ENCODE data around the gene GDF2.

GDF2 gene

DNA sequence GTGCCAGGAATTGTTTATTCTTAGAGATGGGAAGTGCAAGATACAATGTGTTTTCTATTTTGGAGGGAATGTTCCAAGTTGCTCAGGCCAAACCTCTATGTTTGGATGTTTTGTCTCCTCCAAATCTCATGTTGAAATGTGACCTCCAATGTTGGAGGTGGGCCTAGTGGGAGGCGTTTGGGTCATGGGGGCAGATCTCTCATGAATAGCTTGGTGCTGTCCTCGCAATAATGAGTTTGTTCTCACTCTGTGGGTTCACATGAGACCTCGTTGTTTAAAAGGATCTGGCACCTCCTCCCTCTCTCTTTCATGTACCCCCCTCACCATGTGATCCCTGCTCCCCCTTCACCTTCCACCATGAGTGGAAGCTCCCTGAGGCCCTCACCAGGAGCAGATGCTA is 30.6 kb upstream of the GDF2 start:
- no peak for DNase-seq (ENCODE audit: low read depth in 2 of 2)

DNA sequence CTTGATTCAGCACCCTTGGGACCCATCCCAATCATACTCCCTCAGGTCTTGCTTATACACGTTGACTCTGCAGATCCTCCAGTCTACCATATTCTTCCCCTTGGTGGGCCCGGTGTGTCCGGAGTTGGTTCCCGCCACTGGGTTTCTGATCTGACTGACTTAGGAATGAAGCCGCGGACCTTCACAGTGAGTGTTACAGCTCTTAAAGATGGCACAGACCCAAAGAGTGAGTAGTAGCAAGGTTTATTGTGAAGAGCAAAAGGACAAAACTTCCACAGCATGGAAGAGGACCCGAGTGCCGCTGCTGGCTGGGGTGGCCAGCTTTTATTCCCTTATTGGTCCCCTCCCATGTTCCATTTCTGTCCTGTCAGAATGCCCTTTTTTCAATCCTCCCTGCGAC is 28.2 kb upstream of the GDF2 start:
- DNase-seq (ENCODE audit: low read depth in 2 of 2) = no peak

DNA sequence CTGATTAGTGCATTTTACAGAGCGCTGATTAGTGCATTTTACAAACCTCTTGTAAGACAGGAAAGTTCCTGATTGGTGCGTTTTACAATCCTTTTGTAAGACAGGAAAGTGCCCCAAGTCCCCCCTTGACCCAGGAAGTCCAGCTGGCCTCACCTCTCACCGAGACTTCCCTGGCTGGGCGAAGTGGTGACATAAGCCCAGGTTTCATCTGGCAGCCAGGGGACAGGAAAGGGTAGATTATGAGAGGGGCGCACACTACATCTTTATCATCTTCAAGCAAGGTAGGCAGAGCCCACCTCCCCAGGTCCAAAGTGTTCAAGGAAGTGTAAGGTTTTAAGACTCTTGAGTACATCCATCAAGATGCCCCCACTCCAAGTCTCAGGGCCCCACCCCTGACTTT is 27.8 kb upstream of the GDF2 start:
- DNase-seq (ENCODE audit: low read depth in 2 of 2) = no peak

DNA sequence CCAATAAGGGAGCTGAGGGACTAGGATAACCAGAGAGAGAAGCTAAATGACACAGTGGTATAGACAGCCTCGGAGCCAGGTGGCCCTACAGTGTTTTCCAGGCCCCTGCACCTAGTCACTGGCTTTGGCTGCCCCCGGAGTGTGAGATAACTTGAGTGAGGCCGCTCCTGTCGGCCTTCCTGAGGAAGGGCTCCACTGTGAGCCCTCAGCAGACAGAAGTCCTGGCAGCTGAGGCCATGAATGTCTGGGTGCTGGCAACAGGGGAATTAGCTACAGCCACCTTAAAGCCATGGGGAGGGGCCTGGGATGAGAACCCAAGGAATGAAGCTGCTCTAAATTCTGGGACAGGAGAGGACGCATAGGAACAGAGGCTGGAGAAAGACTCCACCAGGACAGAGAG is 26.8 kb upstream of the GDF2 start:
- DNase-seq (ENCODE audit: low read depth in 2 of 2) = no peak

DNA sequence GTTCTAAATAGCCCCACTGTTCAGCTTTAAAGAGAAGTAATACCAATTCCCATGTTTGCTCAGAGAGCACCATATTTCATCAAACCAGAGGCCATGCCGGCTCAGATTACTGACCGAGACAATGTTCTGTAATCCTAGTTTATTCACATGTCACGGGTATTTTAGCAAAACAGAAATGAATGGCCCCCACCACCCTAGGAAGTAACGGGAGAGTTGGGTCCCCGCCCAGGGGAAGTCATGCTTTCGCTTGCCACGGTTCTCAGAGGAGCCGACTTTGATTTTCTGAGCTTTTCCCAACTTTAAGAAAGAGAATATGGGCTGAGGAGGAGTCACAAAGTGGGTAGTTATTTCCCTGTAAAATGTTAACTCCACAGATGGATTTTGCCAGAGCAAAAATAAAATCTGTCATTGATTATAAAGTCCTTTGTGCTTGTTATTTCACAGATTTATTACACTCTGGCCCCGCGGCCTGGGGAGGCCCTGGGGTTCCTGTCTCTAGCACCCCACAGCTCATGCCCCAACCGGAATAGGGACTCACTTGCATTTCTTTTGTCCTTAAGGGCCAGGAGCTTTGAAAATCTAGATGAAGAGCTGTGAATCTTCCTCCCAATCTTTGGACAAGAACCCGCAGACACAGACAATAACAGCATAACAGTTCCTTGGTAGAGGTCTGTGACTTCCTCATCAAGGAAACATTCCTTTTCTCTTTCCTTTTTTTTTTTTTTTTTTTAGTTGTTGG is 25.9 kb upstream of the GDF2 start:
- no peak for DNase-seq (ENCODE audit: low read depth in 2 of 2)

DNA sequence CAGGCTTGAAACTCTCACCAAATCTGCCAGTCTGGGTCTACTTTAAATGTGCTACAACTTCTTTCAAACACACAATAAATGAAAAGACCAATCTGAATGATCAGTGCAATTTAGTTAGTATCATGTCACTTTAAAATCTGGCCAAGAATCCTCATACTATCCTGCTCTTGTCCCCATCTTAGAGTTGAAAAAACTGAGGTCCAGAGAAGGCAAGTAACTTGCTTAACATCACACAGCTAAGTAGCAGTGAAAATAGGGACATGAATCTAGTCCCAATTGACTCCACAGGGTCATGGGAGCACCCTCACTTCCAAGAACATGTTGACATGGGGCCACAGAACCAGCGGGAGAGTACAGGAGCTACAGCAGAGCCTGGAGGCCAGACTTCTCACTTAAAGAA is 25.3 kb upstream of the GDF2 start:
- no peak for DNase-seq (ENCODE audit: low read depth in 2 of 2)

DNA sequence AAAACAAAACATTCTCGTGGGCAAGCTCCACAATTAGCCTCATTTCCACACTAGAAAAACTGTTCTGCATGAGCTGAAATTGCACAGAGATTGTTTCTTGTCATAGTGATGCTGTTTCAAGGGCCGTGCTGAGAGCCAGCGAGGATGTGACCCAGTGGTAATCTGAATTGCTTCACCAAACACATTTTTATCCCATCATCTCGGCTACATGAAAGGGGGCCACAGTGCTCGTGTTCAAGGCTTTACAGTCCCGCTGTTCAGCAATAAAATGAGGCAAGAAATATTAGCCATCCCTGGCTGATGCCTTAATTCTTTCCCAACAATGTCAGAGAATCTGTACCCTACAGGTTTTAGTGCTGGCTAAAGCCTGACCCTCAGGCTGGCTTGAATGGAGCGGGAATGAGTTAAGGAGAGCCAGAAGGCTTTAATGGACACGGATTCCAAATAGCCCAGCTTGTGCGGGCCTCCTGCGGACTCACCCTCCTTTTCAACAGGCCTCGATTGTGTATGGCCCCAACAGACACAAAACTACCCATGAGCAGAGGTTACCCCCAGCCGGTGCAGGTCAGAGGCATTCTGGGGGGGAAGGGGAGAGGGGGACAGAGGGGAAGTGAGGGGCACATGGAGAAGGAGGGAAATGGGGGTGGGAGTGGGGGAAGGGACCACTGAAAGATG is 24.3 kb upstream of the GDF2 start:
- no peak for DNase-seq (ENCODE audit: low read depth in 2 of 2)

DNA sequence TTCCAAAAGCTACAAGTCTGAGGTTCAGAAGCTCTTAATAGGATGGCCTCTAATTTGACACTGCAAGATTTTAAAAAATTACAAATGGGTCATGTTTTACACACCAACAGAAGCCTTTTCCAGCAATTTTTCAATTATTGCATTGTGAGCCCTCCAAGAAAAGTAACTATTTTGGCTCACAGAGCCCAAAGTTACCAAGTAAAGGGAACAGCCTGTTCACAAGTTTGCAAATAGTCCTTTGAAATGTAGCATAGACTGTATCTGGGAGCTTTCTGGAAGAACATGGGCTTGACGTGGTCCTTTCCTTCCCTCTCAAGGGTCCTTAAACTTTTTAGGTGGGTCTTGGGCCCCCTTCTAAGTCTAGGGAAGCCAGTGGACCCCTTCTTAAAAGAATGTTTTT is 23.5 kb upstream of the GDF2 start:
- no peak for DNase-seq (ENCODE audit: low read depth in 2 of 2)

DNA sequence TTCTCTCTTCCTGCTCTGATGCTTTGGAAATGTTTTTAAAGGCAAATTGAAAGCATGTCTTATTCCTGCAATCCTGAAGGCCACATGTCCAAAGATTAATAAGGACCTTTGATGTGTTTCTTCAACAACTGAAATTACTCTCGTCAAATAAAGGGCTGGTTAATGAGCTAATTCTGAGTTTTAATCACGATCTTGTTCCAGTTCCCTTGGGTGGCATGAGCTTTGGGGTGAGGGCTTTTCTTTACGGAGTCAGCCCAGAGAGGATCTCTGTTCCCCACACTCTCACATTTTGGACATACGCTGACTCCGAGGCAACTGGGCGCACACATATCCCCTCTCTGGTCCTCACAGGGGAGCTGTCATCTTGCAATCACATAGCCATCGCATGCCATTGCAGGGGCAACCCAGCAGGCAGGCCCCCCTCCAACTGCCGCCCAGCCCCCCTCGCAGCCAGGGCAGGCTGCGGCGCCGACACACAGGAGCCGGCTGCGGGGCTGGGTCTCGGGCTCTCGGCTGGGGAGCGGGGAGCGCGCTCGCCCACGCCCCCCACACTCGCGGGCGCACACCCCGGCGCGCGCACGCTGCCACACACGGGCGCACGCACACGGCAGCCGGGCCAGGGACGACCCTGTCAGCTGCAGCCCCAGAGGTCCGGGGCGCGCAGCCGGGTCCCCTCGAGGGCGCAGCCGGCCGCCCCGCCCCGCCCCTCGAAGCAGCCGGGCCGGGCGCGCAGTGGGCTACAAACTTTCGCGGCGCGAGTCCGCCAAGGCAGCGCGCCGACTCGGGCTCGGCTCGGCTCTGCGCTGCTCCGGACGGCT is 22.4 kb upstream of the GDF2 start, which contains the start of gene GDF10:
TSS of gene GDF10 (plus strand) at position 587 of the 818 bp plus-strand sequence. CDS start 455 bp downstream, outside the sequence.
- peak; percentile 21 to 33 for DNase-seq (ENCODE audit: low read depth in 2 of 2)

DNA sequence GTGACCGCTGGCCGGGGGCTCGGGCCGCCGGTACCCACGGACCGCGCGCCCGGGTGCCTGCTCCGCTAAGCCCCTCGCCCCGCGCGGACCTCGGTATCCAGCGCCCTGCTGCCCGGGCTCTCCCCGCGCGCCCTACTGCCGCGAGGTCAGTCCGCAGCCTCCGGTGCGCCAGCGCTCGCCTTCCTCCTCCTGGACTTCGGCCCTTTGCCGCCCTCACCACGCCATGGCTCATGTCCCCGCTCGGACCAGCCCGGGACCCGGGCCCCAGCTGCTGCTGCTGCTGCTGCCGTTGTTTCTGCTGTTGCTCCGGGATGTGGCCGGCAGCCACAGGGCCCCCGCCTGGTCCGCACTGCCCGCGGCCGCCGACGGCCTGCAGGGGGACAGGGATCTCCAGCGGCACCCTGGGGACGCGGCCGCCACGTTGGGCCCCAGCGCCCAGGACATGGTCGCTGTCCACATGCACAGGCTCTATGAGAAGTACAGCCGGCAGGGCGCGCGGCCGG is 21.8 kb upstream of the GDF2 start:
- DNase-seq (ENCODE audit: low read depth in 2 of 2) = no peak

DNA sequence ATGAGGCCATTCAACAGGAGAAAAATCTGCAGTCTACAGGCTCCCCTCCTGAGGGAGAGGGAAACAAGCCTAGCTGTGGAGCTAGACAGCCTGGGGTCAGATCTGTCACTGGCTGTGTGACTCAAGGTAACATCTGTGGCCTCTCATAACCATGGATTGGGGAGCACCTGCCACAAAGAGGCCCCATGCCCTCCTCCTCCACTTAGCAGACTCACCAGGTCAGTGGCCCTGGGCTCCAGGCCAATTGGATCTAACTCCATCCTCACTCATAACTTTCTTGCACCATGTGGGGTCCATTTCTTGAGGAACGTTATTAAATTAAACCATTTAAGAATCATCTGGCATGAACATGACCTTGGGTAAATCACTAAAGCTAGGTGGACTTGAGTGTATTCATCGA is 20.4 kb upstream of the GDF2 start:
- DNase-seq (ENCODE audit: low read depth in 2 of 2) = no peak

DNA sequence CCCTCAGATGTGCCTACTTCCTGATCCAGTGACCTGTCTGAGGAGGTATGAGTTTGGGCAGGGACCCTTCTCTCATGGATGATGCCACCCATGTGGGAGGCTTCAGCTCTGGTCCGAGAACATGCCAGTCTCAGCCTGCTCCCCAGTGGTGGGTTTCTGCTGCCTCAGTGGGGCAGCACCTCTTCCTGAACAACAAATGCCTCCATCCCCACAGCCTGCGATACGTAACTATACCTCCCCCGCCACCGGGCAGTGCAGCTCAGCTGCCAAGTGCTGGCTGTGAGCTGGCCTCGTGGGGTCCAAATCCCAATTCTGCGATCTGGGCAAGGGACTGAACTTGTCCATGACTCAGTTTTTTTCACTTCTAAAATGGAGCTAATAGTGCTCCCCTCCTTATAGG is 19.1 kb upstream of the GDF2 start:
- no peak for DNase-seq (ENCODE audit: low read depth in 2 of 2)

DNA sequence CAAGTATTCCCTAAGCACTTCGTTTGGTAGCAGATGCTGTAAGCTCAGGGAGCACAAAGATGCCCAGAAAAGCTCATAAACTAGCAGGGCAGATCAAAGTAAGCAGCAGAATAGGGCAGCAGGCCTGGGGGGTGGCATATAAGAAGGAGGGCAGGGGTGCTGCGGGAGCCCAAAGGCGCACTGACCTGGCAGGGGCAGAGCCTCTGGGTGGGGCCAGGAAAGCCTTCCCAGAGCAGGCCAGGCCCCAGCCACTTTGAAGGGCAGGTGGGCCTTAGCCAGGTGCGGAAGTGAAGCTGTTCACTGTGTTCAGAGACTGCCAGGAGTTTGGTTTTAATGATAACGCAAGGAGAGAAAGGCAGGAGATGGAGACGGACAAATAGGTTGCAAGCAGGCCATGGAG is 18.4 kb upstream of the GDF2 start:
- DNase-seq (ENCODE audit: low read depth in 2 of 2) = no peak

DNA sequence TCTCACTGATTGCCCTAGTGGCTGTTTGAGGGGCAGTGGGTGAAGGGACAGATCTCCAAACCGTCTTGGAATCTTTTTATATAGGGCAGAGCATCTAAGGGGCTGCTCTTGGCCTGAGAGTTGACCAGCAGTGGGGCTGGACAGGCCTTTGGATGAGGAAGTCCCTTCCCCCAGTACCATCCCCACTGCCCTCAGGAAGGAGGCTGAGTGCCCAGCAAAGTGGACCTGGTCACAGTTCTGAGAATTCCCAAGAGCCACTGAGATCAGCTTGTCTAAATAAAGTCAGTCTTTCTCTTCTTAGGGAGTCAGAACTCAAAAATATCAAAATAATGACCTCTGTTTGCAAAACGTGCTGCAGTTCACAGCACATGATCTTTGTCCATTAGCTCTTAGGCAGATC is 16.7 kb upstream of the GDF2 start:
- DNase-seq (ENCODE audit: low read depth in 2 of 2) = no peak

DNA sequence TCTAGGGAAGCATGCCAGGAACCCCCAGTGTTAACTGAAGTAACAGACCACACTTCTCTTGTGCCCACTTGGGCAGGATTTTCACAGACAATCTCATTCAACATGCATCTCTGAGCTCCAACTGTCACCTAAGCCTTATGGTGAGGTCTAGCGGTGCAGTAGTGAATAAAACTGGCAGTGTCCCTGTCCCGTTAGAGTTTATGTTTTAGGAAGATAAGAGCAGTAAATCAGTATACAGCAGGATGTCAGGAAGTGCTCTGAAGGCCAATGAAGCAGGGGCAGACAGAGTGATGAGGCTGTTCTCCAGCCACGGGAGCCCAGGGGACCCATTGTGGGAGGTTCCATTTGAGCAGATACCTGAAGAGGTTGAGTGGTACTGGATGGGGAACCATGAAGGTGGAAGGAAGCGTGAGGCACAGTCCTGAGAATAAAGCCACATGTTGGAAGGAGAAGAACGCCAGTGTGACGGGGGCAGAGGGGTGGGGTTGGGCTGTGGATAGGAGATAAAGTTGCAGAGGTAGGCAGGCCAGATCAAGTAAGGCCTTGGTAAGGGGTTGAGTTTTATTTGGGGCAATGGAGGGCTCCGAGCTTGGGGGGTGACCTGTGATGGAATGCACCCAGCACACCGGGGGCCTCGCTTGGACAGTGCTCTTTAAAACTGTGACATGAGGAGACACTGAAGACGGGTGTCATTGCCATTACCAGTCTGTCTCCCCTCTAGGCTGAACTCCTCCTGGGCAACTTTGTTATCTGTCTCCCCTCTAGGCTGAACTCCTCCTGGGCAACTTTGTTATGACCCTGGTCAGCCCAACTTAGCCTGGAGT is 15.7 kb upstream of the GDF2 start:
- no peak for DNase-seq (ENCODE audit: low read depth in 2 of 2)

DNA sequence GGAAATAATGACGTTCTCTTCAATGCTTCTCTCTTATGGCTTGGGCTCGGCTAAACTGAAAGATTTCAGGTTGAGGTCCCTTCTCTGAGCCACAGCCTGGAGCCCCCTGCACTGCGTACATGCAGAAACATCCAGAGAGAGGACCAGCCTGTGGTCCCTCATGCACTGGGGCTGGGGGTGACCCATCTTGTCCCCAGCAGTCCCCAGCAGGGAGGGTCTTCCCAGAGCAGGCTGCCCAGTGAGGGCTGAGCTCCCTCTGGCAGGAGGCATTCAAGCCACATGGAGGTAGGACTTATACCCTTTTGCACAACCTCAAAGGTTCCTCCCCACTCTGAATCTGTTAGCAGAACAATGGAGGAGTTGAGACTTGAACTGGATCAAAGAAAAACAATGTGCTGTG is 14.9 kb upstream of the GDF2 start:
- DNase-seq (ENCODE audit: low read depth in 2 of 2) = no peak

DNA sequence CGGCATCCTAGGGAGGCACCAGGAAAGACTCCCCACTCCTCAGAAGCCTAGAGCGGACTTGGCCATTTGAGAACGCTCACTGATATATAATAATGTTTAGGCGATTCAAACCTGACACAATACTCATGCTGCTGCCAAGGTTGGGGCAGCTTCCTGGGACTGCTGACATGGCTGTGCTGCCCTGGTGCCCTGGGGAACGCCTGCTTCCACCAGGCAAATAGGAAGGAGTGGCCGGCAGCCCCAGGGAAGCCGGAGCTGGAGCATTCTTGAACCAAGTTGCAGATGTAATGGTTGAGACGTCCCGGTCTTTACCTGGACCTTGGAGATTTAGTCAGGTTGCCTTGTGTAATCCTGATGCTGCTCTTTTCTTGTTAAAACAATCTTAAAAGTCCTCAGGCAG is 13.5 kb upstream of the GDF2 start:
- no peak for DNase-seq (ENCODE audit: low read depth in 2 of 2)

DNA sequence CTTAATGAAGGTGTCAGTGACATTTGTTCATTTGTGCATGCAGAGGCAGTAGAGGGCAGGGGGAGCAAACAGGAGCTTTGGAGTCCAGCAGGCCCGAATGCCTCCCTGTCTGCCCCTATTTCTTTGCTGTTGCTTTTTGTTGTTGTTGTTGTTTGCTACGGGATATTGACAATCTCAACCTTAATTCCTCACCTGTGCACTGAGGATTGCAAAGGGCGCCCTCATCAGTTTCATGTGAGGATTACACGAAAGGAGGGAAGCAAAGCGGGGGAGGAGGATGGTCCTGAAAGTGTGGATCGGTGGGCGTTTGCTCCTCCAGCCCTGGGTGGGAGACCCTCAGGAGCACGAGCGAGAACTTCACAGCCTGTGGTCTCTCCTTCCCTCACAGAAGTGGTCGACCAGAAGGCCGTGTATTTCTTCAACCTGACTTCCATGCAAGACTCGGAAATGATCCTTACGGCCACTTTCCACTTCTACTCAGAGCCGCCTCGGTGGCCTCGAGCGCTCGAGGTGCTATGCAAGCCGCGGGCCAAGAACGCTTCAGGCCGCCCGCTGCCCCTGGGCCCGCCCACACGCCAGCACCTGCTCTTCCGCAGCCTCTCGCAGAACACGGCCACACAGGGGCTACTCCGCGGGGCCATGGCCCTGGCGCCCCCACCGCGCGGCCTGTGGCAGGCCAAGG is 12.7 kb upstream of the GDF2 start:
- DNase-seq (ENCODE audit: low read depth in 2 of 2) = no peak

DNA sequence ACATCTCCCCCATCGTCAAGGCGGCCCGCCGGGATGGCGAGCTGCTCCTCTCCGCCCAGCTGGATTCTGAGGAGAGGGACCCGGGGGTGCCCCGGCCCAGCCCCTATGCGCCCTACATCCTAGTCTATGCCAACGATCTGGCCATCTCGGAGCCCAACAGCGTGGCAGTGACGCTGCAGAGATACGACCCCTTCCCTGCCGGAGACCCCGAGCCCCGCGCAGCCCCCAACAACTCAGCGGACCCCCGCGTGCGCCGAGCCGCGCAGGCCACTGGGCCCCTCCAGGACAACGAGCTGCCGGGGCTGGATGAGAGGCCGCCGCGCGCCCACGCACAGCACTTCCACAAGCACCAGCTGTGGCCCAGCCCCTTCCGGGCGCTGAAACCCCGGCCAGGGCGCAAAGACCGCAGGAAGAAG is 12.2 kb upstream of the GDF2 start:
- DNase-seq (ENCODE audit: low read depth in 2 of 2) = no peak

DNA sequence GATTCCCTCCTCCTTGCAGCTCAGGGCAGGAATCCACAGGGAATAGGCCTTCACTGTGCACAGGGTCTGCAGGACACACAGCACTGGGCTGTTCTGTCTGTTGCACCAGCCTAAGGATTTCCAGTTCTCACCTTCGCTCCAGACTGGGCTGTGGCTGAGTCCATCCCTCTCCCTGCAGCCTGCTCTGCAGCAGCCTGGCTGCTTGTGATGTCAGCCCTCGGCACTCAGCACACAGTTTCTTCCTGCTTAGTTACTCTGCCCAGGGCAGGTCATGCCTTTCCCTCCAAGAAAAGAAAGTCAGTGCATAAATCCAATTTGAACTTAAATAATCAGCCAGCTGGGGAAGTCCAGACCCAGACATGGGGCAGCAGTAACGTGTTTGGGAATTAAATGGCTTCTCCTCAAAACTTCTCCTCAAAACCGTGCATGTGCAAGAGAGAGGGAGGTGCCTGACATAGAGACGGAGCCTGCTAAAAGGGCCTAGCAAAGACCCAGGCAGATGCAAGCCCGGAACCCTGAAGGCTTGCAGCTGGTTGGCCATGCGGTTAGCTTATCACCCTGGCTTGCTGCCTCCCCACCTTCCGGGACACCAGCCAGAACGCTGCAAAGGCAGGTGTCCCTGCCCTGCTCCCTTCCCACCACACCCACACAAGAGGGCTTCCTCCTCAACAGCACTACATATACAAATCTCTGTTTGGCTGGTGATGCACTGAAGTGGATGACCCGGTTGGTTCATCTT is 10.9 kb upstream of the GDF2 start:
- DNase-seq (ENCODE audit: low read depth in 2 of 2) = no peak

Measured in stimulated activated CD4-positive, alpha-beta T cell treated with anti-CD3 and anti-CD28 coated beads, Interleukin-1b, Interleukin-23, amount 100 ng/mL, for 4 hours (primary cell).